ENCODE results near the gene AGRP.

- TF ChIP-seq GABPB1 (CRISPR knock-in tag; IDR thresholded peaks at IDR 0.05) (no peak), SMAD3 (CRISPR knock-in tag; IDR thresholded peaks at IDR 0.05; ENCODE audit: borderline replicate concordance) (no peak), ZMAT4 (CRISPR knock-in tag; IDR thresholded peaks at IDR 0.05) (no peak), TCF7 (CRISPR knock-in tag; IDR thresholded peaks at IDR 0.05; ENCODE audit: low read depth) (no peak), CTCF (IDR thresholded peaks at IDR 0.05) (no peak), NR2C2 (CRISPR knock-in tag; IDR thresholded peaks at IDR 0.05) (no peak), USF2 (CRISPR knock-in tag; IDR thresholded peaks at IDR 0.05) (no peak), JUN (CRISPR knock-in tag; IDR thresholded peaks at IDR 0.05) (no peak)
Observed at GRCh38 chr16:67517155-67517445, 33.8 kb upstream of the AGRP start.
